Measurements from ENCODE around the gene ALG5. TPM values are rescaled to one million over a fixed set of nuclear protein-coding genes. Genes with fewer than 3 reads are reported as not detected.

The ALG5 gene
- total and polyA plus RNA-seq, 2 experiments from 2014 or later: 66.2 to 99.4 TPM

DNA sequence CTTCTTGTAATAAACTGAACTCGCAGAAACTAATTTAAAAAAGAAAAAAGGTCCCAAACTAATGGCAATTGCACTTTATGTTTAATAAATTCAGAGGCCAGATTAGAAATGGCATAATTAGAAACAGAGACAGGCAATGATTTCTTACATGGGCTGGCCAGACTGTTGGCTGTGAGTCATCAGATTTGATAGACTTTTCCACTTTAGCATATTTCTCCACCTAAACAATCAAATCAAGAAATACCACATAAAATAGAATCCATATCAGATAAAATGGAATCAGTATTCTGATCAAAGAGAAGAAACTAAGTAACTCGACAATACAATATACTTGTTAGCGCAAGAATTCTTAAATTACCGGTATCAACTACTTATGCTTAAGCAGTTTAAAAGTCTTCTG lies 30.5 kb upstream of the ALG5 start:
- no peaks in the 10 kb centered on the region for H3K36me3 ChIP-seq (replicated peaks; ENCODE audit: insufficient read depth, low read depth)
- H3K79me2 ChIP-seq: no peaks in the 10 kb centered on the region
- H3K4me3 ChIP-seq: no peak overlapping the region
- no peaks in the 10 kb centered on the region for H3K9me2 ChIP-seq (replicated peaks; ENCODE audit: insufficient read depth)
- no peaks in the 10 kb centered on the region for H4K20me1 ChIP-seq (ENCODE audit: insufficient read depth, poor library complexity, severe bottlenecking)
- WGBS (ENCODE audit: low lambda C conversion rate, missing lambda C conversion rate): 90% methylated on average over 4 of the region's 4 CpGs
- H3K27me3 ChIP-seq: no peaks in the 10 kb centered on the region
- no peak for DNase-seq (ENCODE audit: low spot score)
- TF ChIP-seq EZH2 (IDR thresholded peaks at IDR 0.05; ENCODE audit: borderline replicate concordance) (no peak), EZH2phosphoT487 (IDR thresholded peaks at IDR 0.05; ENCODE audit: low read depth, severe bottlenecking, unreplicated experiment) (no peak)
- TF ChIP-seq, protein P1, sequence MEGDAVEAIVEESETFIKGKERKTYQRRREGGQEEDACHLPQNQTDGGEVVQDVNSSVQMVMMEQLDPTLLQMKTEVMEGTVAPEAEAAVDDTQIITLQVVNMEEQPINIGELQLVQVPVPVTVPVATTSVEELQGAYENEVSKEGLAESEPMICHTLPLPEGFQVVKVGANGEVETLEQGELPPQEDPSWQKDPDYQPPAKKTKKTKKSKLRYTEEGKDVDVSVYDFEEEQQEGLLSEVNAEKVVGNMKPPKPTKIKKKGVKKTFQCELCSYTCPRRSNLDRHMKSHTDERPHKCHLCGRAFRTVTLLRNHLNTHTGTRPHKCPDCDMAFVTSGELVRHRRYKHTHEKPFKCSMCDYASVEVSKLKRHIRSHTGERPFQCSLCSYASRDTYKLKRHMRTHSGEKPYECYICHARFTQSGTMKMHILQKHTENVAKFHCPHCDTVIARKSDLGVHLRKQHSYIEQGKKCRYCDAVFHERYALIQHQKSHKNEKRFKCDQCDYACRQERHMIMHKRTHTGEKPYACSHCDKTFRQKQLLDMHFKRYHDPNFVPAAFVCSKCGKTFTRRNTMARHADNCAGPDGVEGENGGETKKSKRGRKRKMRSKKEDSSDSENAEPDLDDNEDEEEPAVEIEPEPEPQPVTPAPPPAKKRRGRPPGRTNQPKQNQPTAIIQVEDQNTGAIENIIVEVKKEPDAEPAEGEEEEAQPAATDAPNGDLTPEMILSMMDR (IDR thresholded peaks at IDR 0.05; ENCODE audit: poor library complexity): no peak
- no peaks in the 10 kb centered on the region for H3K4me1 ChIP-seq (ENCODE audit: insufficient read depth)
- H2AFZ ChIP-seq: no peak overlapping the region
- no peaks in the 10 kb centered on the region for H3K9me3 ChIP-seq (ENCODE audit: low read depth)
- H3K4me2 ChIP-seq: no peak overlapping the region
- no peak overlapping the region for H3K27ac ChIP-seq

DNA sequence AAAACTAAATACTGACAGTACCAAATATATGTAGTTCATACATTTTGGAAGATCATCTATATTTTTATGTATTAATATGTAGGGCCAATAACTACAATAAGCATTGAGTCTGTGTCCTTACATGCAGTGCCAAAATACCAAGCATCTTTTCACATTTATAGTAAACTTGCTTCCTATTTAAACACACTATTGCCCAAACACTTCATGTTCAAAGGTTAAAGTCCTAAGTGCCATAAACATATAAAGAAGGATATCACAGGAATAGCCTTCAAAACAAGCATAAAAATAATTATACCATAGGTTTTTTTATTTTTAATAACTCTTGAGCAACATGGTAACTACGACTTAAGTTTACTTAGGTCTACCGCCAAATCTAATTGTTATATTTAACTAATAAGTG lies 28.5 kb upstream of the ALG5 start:
- WGBS (ENCODE audit: low lambda C conversion rate, missing lambda C conversion rate): 80% methylated on average over 2 of the region's 2 CpGs
- no peak overlapping the region for H2AFZ ChIP-seq
- TF ChIP-seq EZH2 (IDR thresholded peaks at IDR 0.05; ENCODE audit: borderline replicate concordance): no peak
- TF ChIP-seq, protein P1 (IDR thresholded peaks at IDR 0.05; ENCODE audit: poor library complexity): no peak
- TF ChIP-seq EZH2phosphoT487 (IDR thresholded peaks at IDR 0.05; ENCODE audit: low read depth, severe bottlenecking, unreplicated experiment): no peak
- no peaks in the 10 kb centered on the region for H3K9me3 ChIP-seq (ENCODE audit: low read depth)
- no peaks in the 10 kb centered on the region for H3K4me1 ChIP-seq (ENCODE audit: insufficient read depth)
- H3K27me3 ChIP-seq: no peaks in the 10 kb centered on the region
- peaks cover 2% of the 10 kb centered on the region for H4K20me1 ChIP-seq (ENCODE audit: insufficient read depth, poor library complexity, severe bottlenecking)
- no peak overlapping the region for H3K4me2 ChIP-seq
- DNase-seq (ENCODE audit: low spot score): no peak
- H3K4me3 ChIP-seq: no peak overlapping the region
- H3K36me3 ChIP-seq (replicated peaks; ENCODE audit: insufficient read depth, low read depth): no peaks in the 10 kb centered on the region
- no peaks in the 10 kb centered on the region for H3K9me2 ChIP-seq (replicated peaks; ENCODE audit: insufficient read depth)
- H3K79me2 ChIP-seq: no peaks in the 10 kb centered on the region
- H3K27ac ChIP-seq: no peak overlapping the region

DNA sequence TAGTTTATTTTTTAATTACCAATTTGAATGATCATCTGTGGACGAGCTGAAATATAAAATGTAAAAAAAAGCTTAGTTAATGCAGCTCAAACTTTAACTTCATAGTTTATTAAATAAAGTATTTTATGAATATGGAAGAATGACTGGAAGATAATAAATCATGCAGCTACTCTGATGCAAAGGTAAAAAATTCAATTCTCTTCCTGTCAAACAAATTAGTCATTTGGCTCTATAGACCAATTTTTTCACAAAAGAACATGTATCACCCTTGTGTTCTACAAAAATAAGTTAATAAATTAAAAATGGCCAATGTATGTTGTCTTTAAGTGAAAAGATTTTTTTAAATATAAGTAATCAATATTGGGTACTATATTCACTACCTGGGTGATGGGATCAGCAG lies 27.6 kb upstream of the ALG5 start:
- peaks cover 2% of the 10 kb centered on the region for H4K20me1 ChIP-seq (ENCODE audit: insufficient read depth, poor library complexity, severe bottlenecking)
- no peaks in the 10 kb centered on the region for H3K9me2 ChIP-seq (replicated peaks; ENCODE audit: insufficient read depth)
- H3K4me2 ChIP-seq: no peak overlapping the region
- DNase-seq (ENCODE audit: low spot score): no peak
- 98% methylated on average over 1 of the region's 1 CpG for WGBS (ENCODE audit: low lambda C conversion rate, missing lambda C conversion rate)
- H3K27me3 ChIP-seq: no peaks in the 10 kb centered on the region
- no peak overlapping the region for H3K4me3 ChIP-seq
- no peaks in the 10 kb centered on the region for H3K9me3 ChIP-seq (ENCODE audit: low read depth)
- H3K4me1 ChIP-seq (ENCODE audit: insufficient read depth): no peaks in the 10 kb centered on the region
- no peaks in the 10 kb centered on the region for H3K79me2 ChIP-seq
- no peak overlapping the region for H3K27ac ChIP-seq
- TF ChIP-seq, protein P1 (IDR thresholded peaks at IDR 0.05; ENCODE audit: poor library complexity): no peak
- TF ChIP-seq EZH2phosphoT487 (IDR thresholded peaks at IDR 0.05; ENCODE audit: low read depth, severe bottlenecking, unreplicated experiment) (no peak), EZH2 (IDR thresholded peaks at IDR 0.05; ENCODE audit: borderline replicate concordance) (no peak)
- no peaks in the 10 kb centered on the region for H3K36me3 ChIP-seq (replicated peaks; ENCODE audit: insufficient read depth, low read depth)
- H2AFZ ChIP-seq: no peak overlapping the region

DNA sequence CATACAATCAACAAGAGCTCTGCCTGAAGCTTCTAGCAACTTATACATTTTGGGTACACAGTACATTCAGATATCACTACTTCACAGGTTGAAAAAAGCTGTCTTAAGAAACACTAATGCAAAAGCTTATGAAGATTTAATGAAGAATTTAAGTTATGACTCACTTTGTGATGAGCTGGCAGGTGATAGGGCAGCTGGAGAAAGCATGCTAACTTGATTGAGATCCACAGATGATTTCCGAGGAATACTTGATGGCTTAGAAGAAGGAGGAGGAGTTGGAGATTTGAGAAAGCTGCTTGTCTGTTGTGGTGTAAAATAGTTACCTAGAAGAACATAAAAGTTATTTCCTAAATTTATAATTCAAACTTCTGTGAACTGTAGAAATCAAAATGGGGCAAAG lies 24.7 kb upstream of the ALG5 start:
- Histone ChIP-seq H2AFZ (no peak overlapping the region), H4K20me1 (ENCODE audit: insufficient read depth, poor library complexity, severe bottlenecking) (peaks cover 2% of the 10 kb centered on the region), H3K9me3 (ENCODE audit: low read depth) (no peaks in the 10 kb centered on the region), H3K4me1 (ENCODE audit: insufficient read depth) (no peaks in the 10 kb centered on the region), H3K27ac (no peak overlapping the region), H3K79me2 (no peaks in the 10 kb centered on the region), H3K4me3 (no peak overlapping the region), H3K4me2 (no peak overlapping the region), H3K36me3 (replicated peaks; ENCODE audit: insufficient read depth, low read depth) (no peaks in the 10 kb centered on the region), H3K27me3 (no peaks in the 10 kb centered on the region), H3K9me2 (replicated peaks; ENCODE audit: insufficient read depth) (no peaks in the 10 kb centered on the region)
- WGBS (ENCODE audit: low lambda C conversion rate, missing lambda C conversion rate): 81% methylated on average over 1 of the region's 1 CpG
- peak; percentile 9 for DNase-seq (ENCODE audit: low spot score)
- TF ChIP-seq EZH2 (IDR thresholded peaks at IDR 0.05; ENCODE audit: borderline replicate concordance) (no peak), EZH2phosphoT487 (IDR thresholded peaks at IDR 0.05; ENCODE audit: low read depth, severe bottlenecking, unreplicated experiment) (no peak)
- TF ChIP-seq, protein P1 (IDR thresholded peaks at IDR 0.05; ENCODE audit: poor library complexity): no peak
